NCI-H2107 treated with DMSO at 0.1 percent for 48 hours (cell line): ENCODE results near the gene FBXO3.

Source experiments
- DNase-seq: peaks from one replicate; lab custom pipeline; 2025; ENCODE audit not compliant: unreplicated experiment; lab: John Stamatoyannopoulos, UW

Gene FBXO3

DNA sequence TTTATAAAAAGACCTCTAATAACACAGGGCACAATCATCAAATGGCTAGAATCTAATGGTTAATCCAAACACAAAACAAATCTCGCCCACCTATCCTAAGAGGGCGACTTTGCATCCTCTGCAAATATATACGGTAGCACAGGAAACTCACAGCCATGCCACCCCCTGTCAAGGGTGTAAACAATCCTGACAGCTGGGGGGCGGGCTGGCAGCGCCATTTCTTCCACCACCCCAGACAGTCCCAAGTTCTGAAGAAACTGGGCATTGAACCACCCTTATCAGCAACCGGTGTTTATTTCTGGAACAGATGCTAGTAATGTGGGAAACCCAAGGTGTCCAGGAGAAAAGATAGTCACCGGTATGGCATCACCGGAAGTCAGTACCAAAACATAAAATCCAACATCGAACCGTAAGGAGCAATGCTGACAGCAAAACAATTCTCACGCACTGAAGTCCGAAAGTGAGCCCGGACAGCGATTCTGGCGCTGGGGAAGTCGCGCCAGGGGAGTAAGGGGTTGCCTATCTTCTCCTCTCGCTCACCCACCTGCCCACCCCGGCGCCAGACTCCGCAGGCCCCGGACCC lies 825 bp downstream of the FBXO3 start:
- DNase-seq, result no peak

DNA sequence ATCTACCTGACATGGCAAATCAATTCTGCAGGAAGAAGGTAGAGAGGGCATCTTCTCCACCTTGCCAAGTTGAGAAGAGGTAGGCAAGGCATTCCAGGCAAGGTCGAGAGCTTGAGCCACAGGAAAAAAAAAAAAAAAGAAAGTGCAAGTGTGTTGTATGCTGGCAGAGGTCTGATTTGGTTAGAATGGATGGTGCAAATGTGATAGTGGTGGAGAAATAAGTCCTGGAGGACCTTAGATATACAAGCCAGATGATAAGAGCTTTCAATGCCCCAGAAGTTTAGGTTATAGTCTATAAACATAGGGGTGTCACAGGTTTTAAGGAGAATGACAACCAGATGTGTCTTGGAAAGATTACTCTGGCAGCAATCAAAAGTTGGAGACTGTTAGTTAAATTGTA lies 1.4 kb downstream of the FBXO3 start:
- no peak for DNase-seq

- no peak for DNase-seq
Measured at GRCh38 chr11:33772300-33772699, 2.0 kb downstream of the FBXO3 start.

- no peak for DNase-seq
Measured at GRCh38 chr11:33770236-33770635, 4.1 kb downstream of the FBXO3 start.

DNA sequence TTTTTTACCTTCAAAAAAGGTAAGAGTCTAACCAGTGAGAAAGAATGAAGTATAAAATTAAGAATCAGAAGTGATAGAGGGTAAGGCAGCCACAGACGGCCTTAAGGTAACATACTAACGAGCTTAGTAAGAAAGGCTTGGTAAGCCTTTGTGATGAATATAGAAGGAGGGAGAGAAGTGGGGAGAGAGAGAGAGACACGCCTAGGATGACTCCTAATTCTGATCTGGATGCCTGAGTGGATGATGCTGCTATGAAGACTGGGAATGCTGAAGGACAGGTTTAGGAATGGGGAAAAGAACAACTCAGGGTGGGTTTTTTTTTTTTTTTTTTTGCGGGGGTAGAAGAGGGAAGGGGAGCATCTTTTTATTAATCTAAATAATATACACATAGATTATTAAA lies 4.8 kb downstream of the FBXO3 start:
- no peak for DNase-seq

- no peak for DNase-seq
Measured at GRCh38 chr11:33767624-33768023, 6.7 kb downstream of the FBXO3 start.

GRCh38 chr11:33766085-33766484 lies 8.2 kb downstream of the FBXO3 start:
- no peak for DNase-seq

DNA sequence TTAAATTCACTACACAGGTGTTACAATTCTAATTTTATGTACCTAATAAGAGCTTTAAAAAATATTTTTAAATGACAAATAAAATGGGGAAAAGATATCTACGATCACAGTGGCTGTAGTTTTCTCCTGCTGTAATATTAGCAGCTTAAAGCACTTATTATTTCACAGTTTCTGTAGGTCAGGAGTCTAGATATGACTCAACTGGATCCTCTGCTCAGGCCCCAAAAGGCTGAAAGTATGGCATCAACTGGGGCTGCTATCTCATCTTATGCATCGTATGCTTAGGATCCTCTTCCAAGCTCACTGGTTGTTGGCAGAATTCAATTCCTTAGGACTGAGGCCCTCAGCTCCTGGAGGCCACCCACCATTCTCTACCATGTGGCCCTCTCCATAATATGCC lies 12.8 kb downstream of the FBXO3 start:
- DNase-seq, result no peak

DNA sequence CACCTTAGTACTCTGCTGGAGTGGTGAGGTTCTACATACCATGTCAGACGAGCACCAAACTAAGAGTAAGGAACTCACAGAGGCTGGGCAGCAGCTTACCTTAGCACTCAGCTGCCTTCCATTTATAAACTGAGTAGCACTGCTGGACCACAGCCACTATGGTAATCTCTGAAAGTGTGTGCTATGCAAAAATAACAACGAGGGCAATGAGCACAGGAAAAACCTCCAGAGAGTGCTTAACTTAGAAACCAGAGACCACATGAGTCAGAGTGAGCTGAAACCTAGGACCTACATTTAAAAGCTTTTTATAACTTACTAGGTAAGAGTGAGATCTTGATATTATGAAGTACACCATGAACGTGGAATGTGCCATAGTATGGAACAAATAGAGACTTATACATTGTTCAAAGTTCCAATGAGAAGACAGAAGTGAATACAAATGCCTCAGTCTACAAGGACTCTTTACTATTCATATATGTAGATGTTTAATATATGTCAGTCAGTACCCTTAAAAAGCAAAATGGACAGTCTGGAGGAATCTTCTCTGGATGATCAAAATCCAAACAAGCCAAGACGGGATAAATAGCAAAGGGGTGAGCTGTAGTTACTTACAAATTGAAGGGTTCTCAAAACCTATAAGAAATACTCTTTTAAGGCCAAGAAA lies 20.9 kb downstream of the FBXO3 start:
- DNase-seq, result no peak

GRCh38 chr11:33751878-33752277 lies 22.4 kb downstream of the FBXO3 start:
- no peak for DNase-seq

DNA sequence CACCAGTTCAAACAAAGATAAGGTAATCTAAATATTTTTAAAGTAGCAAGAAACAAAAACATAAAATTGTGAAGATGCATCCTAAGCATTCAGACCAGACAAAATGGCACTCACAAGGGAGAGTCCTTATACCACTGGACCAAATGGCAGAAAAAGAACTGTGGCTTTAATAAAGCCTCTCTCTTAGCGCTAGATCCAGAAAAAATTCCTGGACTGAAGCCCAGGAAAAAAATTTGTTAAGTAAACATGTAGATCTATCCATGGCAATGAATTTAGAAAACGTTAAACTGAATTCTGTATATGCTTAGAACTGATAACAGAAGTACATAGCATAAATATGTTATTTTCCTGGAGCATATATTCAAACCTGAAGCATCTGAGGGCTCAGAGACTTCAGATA lies 26.3 kb downstream of the FBXO3 start:
- DNase-seq, result no peak

GRCh38 chr11:33743291-33743690 lies 31.0 kb downstream of the FBXO3 start:
- DNase-seq, result no peak

GRCh38 chr11:33742249-33742851 lies 32.0 kb downstream of the FBXO3 start:
- DNase-seq, result peak; percentile 13

- DNase-seq, result no peak
Measured at GRCh38 chr11:33741806-33742205, 32.5 kb downstream of the FBXO3 start.

DNA sequence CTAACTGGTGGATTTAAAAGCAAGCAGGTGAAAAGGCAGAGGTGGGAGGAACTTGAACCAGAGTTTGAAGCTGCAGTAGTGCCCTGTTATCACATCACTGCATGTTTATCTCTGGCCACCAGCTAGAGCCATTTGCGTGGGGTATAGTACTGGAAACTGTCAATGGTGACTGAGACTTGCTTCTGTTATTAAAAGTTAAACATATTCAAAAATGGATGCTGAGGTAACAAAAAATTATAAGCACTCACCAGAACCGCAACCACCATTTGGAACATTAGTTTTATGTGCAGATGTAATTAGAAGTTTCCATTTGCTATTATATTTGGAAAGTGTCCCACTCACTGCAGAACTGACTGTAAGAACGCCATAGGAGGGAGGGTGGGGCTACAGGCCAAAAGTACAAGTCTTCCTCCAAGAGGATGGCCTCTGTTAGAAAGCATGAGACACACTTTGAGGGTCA lies 36.9 kb downstream of the FBXO3 start:
- DNase-seq, result no peak

DNA sequence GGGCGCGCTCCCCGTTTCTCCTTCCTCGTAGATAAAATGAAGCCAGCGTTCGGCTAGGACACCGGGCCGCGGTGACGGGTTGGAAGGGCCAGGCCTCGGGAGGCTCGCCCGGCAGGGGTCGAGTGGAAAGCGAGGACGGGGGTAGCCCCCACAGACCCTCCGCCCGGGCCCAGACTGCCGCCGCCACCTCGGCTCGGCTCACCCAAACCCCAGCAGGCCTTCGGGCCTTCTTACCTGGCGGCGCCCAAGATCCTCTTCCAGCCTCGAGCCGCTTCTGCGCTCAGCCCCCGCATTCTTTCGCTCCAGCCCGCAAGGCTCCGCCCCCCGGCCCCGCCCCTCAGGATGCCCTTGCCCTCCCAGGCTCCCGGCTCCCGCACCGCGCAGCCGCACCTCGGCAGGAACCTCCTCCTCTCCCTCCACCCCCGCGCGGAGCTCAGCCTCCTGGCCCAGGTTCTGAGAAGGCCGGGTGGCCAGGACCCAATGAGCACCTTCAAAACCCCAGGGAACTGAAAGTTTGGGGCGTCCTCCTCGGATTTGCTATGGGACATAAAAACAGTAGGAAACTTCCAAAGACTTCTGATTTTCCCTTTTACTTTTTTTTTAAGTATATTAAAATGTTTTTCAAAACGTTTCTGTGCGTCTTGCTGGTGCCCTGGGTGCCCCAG lies 38.0 kb downstream of the FBXO3 start, which contains the start of gene CD59:
Gene CD59, minus strand, starts transcription at position 276 of the 665 bp plus-strand sequence. CDS start 13,978 bp downstream, outside the sequence.
- DNase-seq, result peak; percentile 65

DNA sequence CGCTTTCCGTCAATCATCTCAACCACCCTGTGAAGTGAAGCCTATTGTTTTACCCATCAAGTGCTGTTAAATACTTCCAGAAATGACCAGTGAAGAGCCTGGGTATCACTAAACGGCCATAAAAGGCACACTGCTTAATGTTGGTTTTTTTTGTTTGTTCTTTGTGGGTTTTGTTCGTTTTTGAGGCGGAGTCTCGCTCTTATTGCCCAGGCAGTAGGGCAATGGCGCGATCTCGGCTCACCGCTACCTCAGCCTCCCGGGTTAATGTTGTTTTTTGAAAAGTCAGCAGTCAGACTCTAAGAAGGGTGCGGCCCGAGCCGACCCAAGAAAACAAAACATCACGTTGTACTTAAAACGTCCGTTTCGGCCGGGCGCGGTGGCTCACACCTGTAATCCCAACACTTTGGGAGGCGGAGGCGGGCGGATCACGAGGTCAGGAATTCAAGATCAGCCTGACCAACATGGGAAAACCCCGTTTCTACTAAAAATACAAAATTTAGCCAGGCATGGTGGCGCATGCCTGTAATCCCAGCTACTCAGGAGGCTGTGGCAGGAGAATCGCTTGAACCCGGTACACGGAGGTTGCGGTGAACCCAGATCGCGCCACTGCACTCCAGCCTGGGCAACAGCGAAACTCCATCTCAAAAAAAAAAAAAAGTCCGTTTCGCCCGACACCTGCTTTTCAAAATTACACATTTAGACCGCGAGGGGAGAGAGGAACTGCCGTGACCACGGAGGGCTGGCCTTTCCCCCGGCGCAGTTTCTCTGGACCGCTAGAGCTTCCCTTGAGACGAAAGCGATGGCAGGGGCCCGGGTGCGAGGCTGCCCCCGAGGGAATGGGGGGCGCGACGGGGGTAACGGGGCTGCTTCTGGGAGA lies 38.8 kb downstream of the FBXO3 start:
- peak; percentile 31 for DNase-seq

DNA sequence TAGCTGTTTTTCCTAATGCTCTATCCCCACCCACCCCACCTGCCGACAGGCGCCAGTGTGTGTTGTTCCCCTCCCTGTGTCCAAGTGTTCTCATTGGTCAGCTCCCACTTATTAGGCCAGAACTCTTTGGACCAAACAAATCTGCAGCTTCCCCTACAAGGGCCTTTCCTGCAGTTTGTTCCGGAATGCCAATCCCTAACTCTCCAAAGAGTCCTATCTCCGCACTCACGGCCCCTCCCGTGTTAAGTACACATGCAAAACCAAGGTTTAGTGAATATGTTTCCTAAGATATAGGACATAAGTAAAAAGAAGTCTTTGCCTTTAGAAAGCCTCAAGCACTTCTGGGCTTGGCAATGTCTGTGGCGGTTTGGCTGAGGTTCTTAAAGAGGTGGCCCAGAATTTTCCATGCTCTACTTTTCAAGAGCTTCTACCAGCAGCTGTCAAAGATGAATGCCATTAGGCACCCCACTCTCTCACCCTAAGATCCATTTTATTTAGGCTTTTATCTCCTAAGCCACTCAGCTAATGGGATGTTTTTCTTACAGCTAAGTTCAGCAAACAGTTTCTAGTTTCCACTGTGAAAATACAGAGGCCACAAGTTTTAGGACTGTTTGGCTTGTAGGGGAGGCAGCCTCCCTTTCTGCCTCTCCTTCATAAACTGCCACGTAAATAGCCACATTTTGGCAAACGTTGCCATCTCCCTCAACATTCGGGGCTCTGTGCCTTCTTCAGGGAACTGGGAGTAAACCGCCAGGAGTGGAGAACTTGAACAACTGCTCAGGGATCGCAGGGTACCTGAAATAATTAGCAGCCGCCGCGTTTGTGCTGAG lies 39.7 kb downstream of the FBXO3 start:
- DNase-seq, result no peak

DNA sequence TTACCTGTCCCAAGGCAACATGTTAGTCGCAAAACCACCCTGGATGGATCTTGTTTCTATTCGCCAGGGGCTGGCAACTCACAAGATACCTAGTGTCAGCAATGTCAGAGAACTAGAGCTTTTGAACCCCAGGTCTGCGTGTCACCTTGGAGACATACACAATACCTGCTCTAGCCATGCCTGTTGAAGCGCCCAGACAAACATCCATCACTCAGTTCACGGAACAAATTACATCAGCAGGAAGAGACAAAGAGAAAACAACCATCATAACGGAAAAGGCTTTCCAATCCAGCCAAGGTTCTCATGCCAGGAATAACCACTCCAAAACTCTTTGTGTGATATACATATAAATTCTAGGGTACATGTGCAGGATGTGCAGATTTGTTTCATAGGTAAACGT lies 40.3 kb downstream of the FBXO3 start:
- peak; percentile 38 for DNase-seq
